ENCODE results near the gene ANKRD52.

DNA sequence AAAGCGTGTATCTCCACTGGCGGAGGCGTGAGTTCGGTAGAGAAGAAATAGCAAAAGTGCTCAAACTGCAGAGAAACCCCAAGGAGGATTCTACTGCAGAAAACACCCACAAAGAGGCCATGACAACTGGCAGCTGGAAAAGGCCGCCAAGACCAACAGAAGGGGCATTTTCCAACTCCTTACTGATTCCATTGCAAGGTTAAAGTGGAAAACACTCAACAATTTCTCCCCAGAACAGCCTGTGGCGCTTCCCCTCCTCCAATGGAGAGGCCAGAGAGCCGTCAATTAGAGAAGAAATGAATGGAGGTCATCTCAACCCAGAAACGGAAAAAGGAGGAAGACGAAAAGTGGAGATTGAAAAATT, 618 bp upstream of the ANKRD52 start:
- no peak for TF ChIP-seq CTCF (IDR thresholded peaks at IDR 0.05)
- no peak for TF ChIP-seq EZH2 (IDR thresholded peaks at IDR 0.05)
- TF ChIP-seq EZH2phosphoT487 (IDR thresholded peaks at IDR 0.05), result no peak

All from neural progenitor cell (in vitro differentiated cells).